HUES48 (cell line): ENCODE measurements around the gene CCDC7.
"Not testable (repeated sequence)": the region's sequence is repeated elsewhere in the genome, so short reads cannot be mapped to it uniquely, and the experiment has no call there.

Experiments used
- H3K27ac ChIP-seq: one replicate; pipeline ENCODE4 v1.7.0; 2013; ENCODE audit warnings: low read depth, low read length, inconsistent platforms
- H3K27me3 ChIP-seq: 2 replicates; pipeline ENCODE4 v1.6.1; 2013; ENCODE audit warnings: mild to moderate bottlenecking, low read length; ENCODE audit not compliant: control insufficient read depth, insufficient read depth
- H3K36me3 ChIP-seq: 2 replicates; pipeline ENCODE4 v1.6.1; 2013; ENCODE audit warnings: low read length; ENCODE audit not compliant: control insufficient read depth, insufficient read depth
- H3K4me1 ChIP-seq: 2 replicates; pipeline ENCODE4 v1.6.1; 2013; ENCODE audit warnings: mild to moderate bottlenecking, low read length; ENCODE audit not compliant: control insufficient read depth, insufficient read depth
- H3K4me3 ChIP-seq: 2 replicates; pipeline ENCODE4 v1.5.1; 2013; ENCODE audit warnings: mild to moderate bottlenecking, low read depth, low read length
- H3K9ac ChIP-seq: 2 replicates; pipeline ENCODE4 v1.6.1; 2013; ENCODE audit warnings: mild to moderate bottlenecking, low read depth, low read length, moderate library complexity
- H3K9me3 ChIP-seq: 2 replicates; pipeline ENCODE4 v1.6.1; 2013; ENCODE audit warnings: low read length; ENCODE audit not compliant: control insufficient read depth, insufficient read depth

CCDC7 gene

DNA sequence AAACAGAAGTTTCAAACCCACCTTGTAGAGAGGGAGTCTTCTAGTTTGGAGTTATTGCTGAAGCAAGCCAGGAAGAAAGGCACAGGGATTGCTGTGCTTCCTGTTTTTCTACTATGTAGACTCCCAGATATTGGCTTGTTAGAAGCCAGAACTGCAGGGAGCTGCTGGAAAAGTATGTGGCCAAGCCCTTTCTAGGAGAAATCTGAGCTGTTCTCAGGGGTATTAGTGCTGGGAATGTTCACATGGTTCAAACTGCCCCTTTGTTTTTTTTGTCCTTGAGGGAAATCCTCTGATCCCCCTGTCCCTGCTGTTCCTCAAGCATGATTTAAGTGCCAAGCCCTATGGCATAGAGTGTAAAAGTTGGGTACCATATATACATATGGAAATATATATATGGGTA lies 184.0 kb downstream of the CCDC7 start:
- Histone ChIP-seq H3K27ac (no peak overlapping the region), H3K27me3 (no peaks in the 10 kb centered on the region), H3K9me3 (peaks cover 5% of the 10 kb centered on the region; the same call in 1 of the 2 replicates), H3K4me1 (no peaks in the 10 kb centered on the region), H3K4me3 (no peak overlapping the region), H3K9ac (no peak overlapping the region), H3K36me3 (no peaks in the 10 kb centered on the region)

DNA sequence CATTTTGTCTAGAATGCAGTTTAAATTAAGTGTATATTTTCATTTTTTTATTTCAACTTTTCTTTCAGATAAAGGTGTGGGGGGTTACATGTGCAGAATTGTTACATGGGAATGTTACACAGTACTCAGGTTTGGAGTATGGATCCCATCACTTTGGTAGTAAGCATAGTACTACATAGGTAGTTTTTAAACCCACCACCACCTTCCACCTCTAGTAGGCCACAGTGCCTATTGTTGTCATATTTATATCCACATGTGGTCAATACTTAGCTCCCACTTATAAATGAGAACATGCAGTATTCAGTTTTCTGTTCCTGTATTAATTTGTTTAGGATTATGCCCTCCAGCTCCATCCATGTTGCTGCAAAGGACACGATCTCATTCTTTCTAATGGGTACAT lies 200.6 kb downstream of the CCDC7 start:
- H3K9ac ChIP-seq = no peak overlapping the region
- H3K4me1 ChIP-seq = no peaks in the 10 kb centered on the region
- H3K27ac ChIP-seq = no peak overlapping the region
- peaks cover 40% of the 10 kb centered on the region for H3K9me3 ChIP-seq
- H3K4me3 ChIP-seq = no peak overlapping the region
- H3K36me3 ChIP-seq = no peaks in the 10 kb centered on the region
- H3K27me3 ChIP-seq = no peaks in the 10 kb centered on the region

DNA sequence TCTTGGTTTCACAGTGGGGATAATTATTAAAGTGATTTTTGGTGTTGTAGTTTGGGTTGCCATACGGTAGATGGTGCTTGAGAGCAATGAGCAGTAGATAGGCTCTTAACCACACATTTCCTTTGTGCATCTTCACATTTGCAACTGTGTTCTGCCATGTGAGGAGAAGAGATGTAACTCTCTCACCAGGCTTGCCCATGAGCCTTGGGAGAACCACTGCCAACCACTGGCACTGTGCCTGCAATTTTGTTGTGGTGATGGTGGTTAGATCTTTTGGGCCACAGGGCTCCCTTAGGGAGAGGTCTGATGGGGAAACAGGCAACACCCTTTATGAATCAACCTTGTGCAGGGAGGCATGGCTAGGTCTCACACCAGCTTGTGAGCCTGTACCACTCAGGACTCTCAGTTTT lies 204.3 kb downstream of the CCDC7 start:
- Histone ChIP-seq H3K27me3 (no peaks in the 10 kb centered on the region), H3K27ac (no peak overlapping the region), H3K36me3 (no peaks in the 10 kb centered on the region), H3K9ac (no peak overlapping the region), H3K4me1 (no peaks in the 10 kb centered on the region), H3K4me3 (no peak overlapping the region), H3K9me3 (peaks cover 38% of the 10 kb centered on the region)

DNA sequence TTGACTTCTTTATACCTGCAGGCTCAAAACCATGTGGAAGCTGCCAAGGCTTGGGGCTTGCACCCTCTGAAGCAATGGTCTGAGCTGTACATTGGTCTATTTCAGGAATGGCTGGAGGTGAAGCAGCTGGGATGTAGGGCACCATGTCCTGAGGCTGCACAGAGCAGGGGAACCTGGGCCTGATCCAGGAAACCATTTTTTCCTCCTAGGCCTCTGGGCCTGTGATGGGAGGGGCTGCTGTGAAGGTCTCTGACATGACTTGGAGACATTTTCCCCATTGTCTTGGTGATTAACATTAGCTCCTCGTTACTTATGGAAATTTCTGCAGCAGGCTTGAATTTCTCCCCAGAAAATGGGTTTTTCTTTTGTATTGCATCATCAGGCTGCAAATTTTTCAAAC lies 211.5 kb downstream of the CCDC7 start:
- H3K27ac ChIP-seq, H3K4me1 ChIP-seq, H3K4me3 ChIP-seq, H3K9ac ChIP-seq, H3K27me3 ChIP-seq, H3K36me3 ChIP-seq: not testable (repeated sequence)
- peaks cover 57% of the 10 kb centered on the region for H3K9me3 ChIP-seq

DNA sequence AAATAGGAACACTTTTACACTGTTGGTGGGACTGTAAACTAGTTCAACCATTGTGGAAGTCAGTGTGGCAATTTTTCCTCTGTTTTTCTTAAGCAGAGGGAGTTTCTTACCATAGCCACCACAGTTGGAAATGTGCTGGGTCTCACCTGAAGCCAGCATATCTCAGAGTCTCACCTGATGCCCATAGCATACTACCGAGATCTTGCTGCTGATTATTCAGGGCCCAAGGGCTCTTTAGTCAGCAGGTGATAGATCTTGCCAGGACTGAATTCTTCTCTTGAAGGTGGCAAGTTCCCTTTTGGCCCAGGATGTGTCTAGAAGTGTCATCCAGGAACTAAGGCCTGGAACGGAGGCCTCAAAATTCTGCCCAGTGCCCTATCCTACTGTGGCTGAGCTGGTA lies 215.4 kb downstream of the CCDC7 start:
- H3K9ac ChIP-seq = no peak overlapping the region
- H3K9me3 ChIP-seq = peaks cover 26% of the 10 kb centered on the region
- H3K27me3 ChIP-seq = no peaks in the 10 kb centered on the region
- no peaks in the 10 kb centered on the region for H3K36me3 ChIP-seq
- H3K27ac ChIP-seq = no peak overlapping the region
- no peaks in the 10 kb centered on the region for H3K4me1 ChIP-seq
- H3K4me3 ChIP-seq = no peak overlapping the region

DNA sequence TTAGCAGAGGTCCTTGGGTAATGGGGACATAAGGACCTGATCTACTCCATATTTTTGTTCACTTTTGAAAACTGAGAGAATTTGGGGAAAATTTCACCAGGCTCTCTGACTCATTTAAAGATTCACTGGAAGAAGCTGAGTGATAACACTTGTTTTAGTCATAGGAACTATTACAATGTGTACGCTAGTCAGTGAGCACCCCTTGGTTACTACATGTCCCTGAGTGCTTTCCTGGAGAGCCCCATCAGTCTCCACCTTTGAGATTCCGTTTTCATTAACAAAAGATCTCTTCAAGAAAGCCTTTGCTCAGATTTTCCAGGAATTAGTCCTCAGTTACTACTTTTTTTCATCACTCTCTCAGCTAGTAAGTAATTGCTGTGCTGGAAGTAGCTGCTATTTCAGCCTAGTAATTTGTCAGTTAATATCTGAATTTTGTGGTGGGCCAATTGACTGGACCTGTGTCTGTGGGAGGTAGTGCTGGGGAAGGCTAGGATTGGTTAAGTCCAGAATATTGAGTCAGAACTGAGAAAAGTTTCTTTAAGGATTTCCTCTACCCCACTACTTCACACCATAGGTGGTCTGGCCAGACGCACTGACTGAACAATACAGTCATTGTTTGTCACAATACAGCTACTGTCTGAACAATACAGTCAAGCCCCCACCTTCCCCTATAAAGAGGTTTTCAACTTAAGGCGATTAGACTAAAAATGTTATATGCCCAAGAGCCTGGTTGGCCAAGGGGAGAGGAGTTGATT lies 235.0 kb downstream of the CCDC7 start:
- no peak overlapping the region for H3K9ac ChIP-seq
- H3K27ac ChIP-seq = no peak overlapping the region
- H3K27me3 ChIP-seq = no peaks in the 10 kb centered on the region
- H3K4me3 ChIP-seq = no peak overlapping the region
- no peaks in the 10 kb centered on the region for H3K36me3 ChIP-seq
- H3K9me3 ChIP-seq = peaks cover 3% of the 10 kb centered on the region
- H3K4me1 ChIP-seq = no peaks in the 10 kb centered on the region

DNA sequence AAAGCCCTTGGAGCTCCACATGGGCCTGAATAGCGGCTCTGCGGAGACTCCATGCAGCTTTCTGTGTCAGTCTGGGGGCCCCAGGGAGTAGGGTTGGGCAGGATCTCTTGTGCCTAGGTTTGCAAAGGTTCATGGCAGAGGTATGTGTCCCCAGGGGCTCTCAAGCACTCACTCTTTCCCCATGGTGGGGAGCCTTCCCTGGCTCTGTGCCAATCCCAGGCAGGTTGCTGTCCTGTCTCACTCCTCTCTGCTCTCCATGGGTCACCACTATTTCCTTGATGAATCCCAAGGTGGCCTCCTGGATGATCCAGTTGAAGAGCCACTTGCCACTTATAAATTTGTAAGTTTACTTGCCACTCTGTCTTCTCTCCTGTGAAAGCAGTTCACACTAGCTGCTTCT lies 238.4 kb downstream of the CCDC7 start:
- Histone ChIP-seq H3K4me1 (no peaks in the 10 kb centered on the region), H3K27ac (no peak overlapping the region), H3K9ac (no peak overlapping the region), H3K27me3 (no peaks in the 10 kb centered on the region), H3K4me3 (no peak overlapping the region), H3K9me3 (no peaks in the 10 kb centered on the region; the same call in 1 of the 2 replicates), H3K36me3 (no peaks in the 10 kb centered on the region)

DNA sequence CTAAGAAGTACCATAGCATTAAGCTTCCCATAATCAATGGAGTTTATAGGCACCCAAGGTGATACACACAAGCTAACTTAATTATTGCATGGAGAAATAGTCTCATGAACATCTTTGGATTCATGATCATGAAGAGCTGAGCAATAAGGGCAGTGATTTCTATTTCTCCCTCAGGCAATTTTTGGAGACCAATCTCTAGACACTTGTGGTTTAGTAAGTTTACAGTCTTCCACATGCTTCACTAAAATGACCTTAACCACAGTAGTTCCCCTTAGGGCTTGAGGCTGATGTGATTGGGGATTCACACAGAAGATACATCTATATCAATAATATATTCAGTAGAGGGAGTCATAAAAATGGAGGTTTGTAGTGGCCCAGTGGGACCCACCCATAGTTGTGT lies 241.2 kb downstream of the CCDC7 start:
- no peaks in the 10 kb centered on the region; the same call in 1 of the 2 replicates for H3K9me3 ChIP-seq

DNA sequence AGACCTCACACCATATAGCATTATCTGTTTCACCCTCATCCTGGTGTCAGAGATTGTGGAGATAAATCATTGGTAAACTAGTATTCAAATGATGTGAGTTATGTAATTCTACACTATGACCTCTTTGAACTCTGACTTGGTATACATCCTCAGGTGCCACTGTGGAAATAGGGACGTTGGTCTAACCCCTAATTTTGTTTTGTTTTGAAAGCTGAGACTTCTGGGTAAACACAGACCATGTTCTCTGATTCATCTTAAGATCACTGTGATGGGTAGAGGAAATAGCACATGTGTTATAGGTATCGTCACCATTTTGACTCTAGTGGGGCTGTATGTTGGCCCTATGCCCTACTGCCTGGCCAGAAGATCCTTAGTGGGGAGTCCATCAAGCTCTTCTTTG lies 241.6 kb downstream of the CCDC7 start:
- no peaks in the 10 kb centered on the region for H3K27me3 ChIP-seq
- no peaks in the 10 kb centered on the region for H3K4me1 ChIP-seq
- no peak overlapping the region for H3K4me3 ChIP-seq
- no peak overlapping the region for H3K27ac ChIP-seq
- H3K36me3 ChIP-seq = no peaks in the 10 kb centered on the region
- no peak overlapping the region for H3K9ac ChIP-seq
- no peaks in the 10 kb centered on the region; the same call in 1 of the 2 replicates for H3K9me3 ChIP-seq

More for the DNA sequence above, 241.2 kb downstream of the CCDC7 start:
- H3K36me3 ChIP-seq = no peaks in the 10 kb centered on the region
- no peaks in the 10 kb centered on the region for H3K27me3 ChIP-seq
- H3K4me1 ChIP-seq = no peaks in the 10 kb centered on the region
- H3K4me3 ChIP-seq = no peak overlapping the region
- no peak overlapping the region for H3K27ac ChIP-seq
- no peak overlapping the region for H3K9ac ChIP-seq

DNA sequence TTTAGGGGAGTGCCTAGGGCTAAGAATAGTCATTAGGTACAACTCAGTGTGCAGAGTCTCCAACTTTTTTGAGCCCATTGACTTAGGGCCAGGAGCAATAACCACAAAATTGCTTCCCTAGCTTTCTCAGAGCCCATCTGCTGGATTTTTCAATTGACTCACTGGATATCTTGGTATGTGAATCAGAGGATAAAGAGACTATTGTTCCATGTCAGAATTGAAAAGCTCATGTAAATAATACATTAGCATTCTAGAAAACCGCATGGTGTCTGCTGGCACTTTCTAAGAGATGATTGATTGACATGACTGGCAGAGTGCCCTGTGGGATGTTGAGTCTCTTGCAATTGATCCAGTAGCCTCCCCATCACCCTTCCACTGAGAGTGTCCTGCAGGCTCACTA lies 246.2 kb downstream of the CCDC7 start:
- H3K27ac ChIP-seq = no peak overlapping the region
- no peaks in the 10 kb centered on the region for H3K27me3 ChIP-seq
- H3K4me3 ChIP-seq = no peak overlapping the region
- H3K9me3 ChIP-seq = peaks cover 14% of the 10 kb centered on the region
- H3K4me1 ChIP-seq = no peaks in the 10 kb centered on the region
- no peak overlapping the region for H3K9ac ChIP-seq
- H3K36me3 ChIP-seq = no peaks in the 10 kb centered on the region

DNA sequence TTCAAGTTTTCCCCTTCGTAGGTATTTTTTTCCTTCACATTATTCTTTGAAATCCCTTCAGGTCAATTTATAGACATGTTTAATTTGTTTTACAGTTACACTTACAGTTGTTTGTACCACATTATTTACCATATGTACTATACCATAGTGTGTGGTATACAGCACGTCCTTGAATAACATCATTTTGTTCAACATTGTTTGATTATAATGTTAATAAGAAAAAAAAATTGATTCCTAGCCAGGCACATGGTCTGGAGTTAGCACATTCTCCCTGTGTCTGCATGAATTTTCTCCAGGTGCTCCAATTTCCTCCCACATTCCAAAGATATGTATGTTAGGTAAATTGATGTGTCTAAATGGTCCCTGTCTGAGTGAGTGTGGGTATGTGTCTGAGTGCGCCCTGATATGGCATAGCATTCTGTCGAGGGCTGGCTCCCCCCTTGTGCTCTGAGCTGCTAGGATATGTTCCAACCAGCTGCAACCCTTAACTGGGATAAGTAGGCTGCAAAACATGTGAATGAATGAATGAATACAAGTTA lies 247.6 kb downstream of the CCDC7 start:
- Histone ChIP-seq H3K9ac (no peak overlapping the region), H3K9me3 (peaks cover 24% of the 10 kb centered on the region), H3K4me3 (no peak overlapping the region), H3K27ac (no peak overlapping the region), H3K4me1 (no peaks in the 10 kb centered on the region), H3K27me3 (no peaks in the 10 kb centered on the region), H3K36me3 (no peaks in the 10 kb centered on the region)
